H1 (cell line): Measurements from ENCODE around the gene DYNC1I2. TPM values are rescaled to one million over a fixed set of nuclear protein-coding genes. Genes with fewer than 3 reads are reported as not detected.

ENCODE experiments used
- CTCF ChIA-PET: fragments of 300-600 bp; sonication (Branson Sonifier 250); formaldehyde crosslinking; loops from one replicate; lab custom pipeline; 2021; ENCODE audit not compliant: partially characterized antibody; lab: Charles Lee
- POLR2A ChIA-PET: fragments of 300-600 bp; sonication (Branson Sonifier 250); formaldehyde crosslinking; loops from one replicate; lab custom pipeline; 2021; ENCODE audit warnings: inconsistent platforms; ENCODE audit not compliant: partially characterized antibody; lab: Charles Lee
- DNase-seq, 2 experiments: peaks; one replicate each; pipeline versions ENCODE4 v3.0.0 to v3.0.0-alpha.2; 2010 to 2022; ENCODE audit warnings: low spot score in 2 of 2, low read depth in 1 of 2, mixed read lengths in 1 of 2
- FAIRE-seq: peaks from 2 replicates; lab custom pipeline; 2011; peaks lifted over from hg19 to GRCh38; lab: Jason Lieb, UNC
- H2AFZ ChIP-seq: 2 replicates; pipeline ENCODE4 v1.8.1; 2012; ENCODE audit warnings: low read length, inconsistent platforms
- H2AK5ac ChIP-seq: 2 replicates; pipeline ENCODE4 v1.6.1; 2013; ENCODE audit warnings: low read depth, low read length
- H2BK120ac ChIP-seq: replicated peaks from 2 replicates; pipeline ENCODE3; 2013; ENCODE audit warnings: low read depth, low read length, inconsistent platforms
- H2BK12ac ChIP-seq: 2 replicates; pipeline ENCODE4 v1.6.1; 2013; ENCODE audit warnings: low read depth, low read length
- H2BK15ac ChIP-seq: 2 replicates; pipeline ENCODE4 v1.6.1; 2013; ENCODE audit warnings: low read length
- H2BK20ac ChIP-seq: 2 replicates; pipeline ENCODE4 v1.6.1; 2013; ENCODE audit warnings: low read length
- H2BK5ac ChIP-seq: 2 replicates; pipeline ENCODE4 v1.6.1; 2013; ENCODE audit warnings: low read depth, low read length
- H3K14ac ChIP-seq: 2 replicates; pipeline ENCODE4 v1.6.1; 2013; ENCODE audit warnings: inconsistent platforms; ENCODE audit not compliant: insufficient read length
- H3K18ac ChIP-seq: 2 replicates; pipeline ENCODE4 v1.6.1; 2013; ENCODE audit warnings: low read length; ENCODE audit errors: extremely low read depth
- H3K23ac ChIP-seq: 2 replicates; pipeline ENCODE4 v1.6.1; 2013; ENCODE audit warnings: inconsistent platforms; ENCODE audit not compliant: insufficient read length
- H3K23me2 ChIP-seq: 2 replicates; pipeline ENCODE4 v1.6.1; 2013; ENCODE audit warnings: low read depth, low read length
- H3K27ac ChIP-seq: 2 replicates; pipeline ENCODE4 v1.6.1; 2011; ENCODE audit warnings: low read depth, low read length, inconsistent platforms
- H3K27me3 ChIP-seq, 4 experiments: replicated peaks in 1 of 4; 1 replicate in 1 of 4; 2 replicates in 3 of 4; pipeline versions ENCODE4 v1.6.1 to v1.8.1; 2011 to 2013; ENCODE audit warnings: low read length in 3 of 4, mild to moderate bottlenecking in 3 of 4, inconsistent platforms in 2 of 4, mixed read lengths in 2 of 4, moderate library complexity in 1 of 4; ENCODE audit not compliant: control insufficient read depth in 3 of 4, insufficient read depth in 3 of 4; ENCODE audit errors: extremely low read depth in 1 of 4
- H3K36me3 ChIP-seq, 4 experiments: 2 replicates each; pipeline versions ENCODE4 v1.6.1 to v1.8.1; 2011 to 2013; ENCODE audit warnings: mild to moderate bottlenecking in 4 of 4, low read length in 3 of 4, moderate library complexity in 2 of 4, control low read depth in 1 of 4, inconsistent platforms in 1 of 4; ENCODE audit not compliant: insufficient read depth in 4 of 4, control insufficient read depth in 2 of 4
- H3K4ac ChIP-seq: replicated peaks from 2 replicates; pipeline ENCODE3; 2013; ENCODE audit warnings: low read length, low read depth, mixed read lengths, inconsistent platforms; ENCODE audit not compliant: insufficient read length
- H3K4me1 ChIP-seq, 4 experiments: replicated peaks in 1 of 4; 1 replicate in 1 of 4; 2 replicates in 3 of 4; pipeline versions ENCODE4 v1.6.1 to v1.8.1; 2011 to 2013; ENCODE audit warnings: low read length in 3 of 4, inconsistent platforms in 2 of 4, mixed read lengths in 1 of 4; ENCODE audit not compliant: insufficient read depth in 4 of 4, control insufficient read depth in 3 of 4
- H3K4me2 ChIP-seq, 2 experiments: 2 replicates each; pipeline versions ENCODE4 v1.6.1 to v1.8.1; 2011 to 2013; ENCODE audit warnings: low read depth in 2 of 2, low read length in 2 of 2, control low read depth in 1 of 2, inconsistent platforms in 1 of 2, mild to moderate bottlenecking in 1 of 2; ENCODE audit not compliant: insufficient read depth in 1 of 2
- H3K4me3 ChIP-seq, 4 experiments: fragments of 200-600, 300-600 bp in 1 of 4; sonication (generic), shearing (Covaris generic), sonication (Bioruptor Twin) in 1 of 4; 2 replicates each; pipeline versions ENCODE4 v1.5.1 to v1.8.1; 2011 to 2016; ENCODE audit warnings: low read length in 4 of 4, low read depth in 3 of 4, control low read depth in 2 of 4, inconsistent platforms in 2 of 4, mild to moderate bottlenecking in 2 of 4, mixed read lengths in 1 of 4, moderate library complexity in 1 of 4; ENCODE audit not compliant: insufficient read depth in 2 of 4; ENCODE audit errors: extremely low read depth in 1 of 4
- H3K56ac ChIP-seq: replicated peaks from 2 replicates; pipeline ENCODE3; 2013; ENCODE audit warnings: low read depth, mild to moderate bottlenecking, mixed read lengths, low read length, inconsistent platforms; ENCODE audit not compliant: insufficient read length
- H3K79me1 ChIP-seq: 2 replicates; pipeline ENCODE4 v1.6.1; 2013; ENCODE audit warnings: low read depth, low read length, control low read depth
- H3K79me2 ChIP-seq, 2 experiments: 2 replicates each; pipeline versions ENCODE4 v1.6.1 to v1.8.1; 2012 to 2013; ENCODE audit warnings: low read length in 2 of 2, mild to moderate bottlenecking in 2 of 2, inconsistent platforms in 1 of 2; ENCODE audit not compliant: insufficient read depth in 2 of 2, control insufficient read depth in 1 of 2
- H3K9ac ChIP-seq, 4 experiments: replicated peaks in 1 of 4; 1 replicate in 1 of 4; 2 replicates in 3 of 4; pipeline versions ENCODE4 v1.6.1 to v1.8.1; 2011 to 2013; ENCODE audit warnings: low read depth in 3 of 4, low read length in 3 of 4, control low read depth in 2 of 4, mild to moderate bottlenecking in 2 of 4, moderate library complexity in 2 of 4, inconsistent platforms in 1 of 4; ENCODE audit errors: extremely low read depth in 1 of 4
- H3K9me3 ChIP-seq, 2 experiments: 2 replicates each; pipeline versions ENCODE4 v1.6.1 to v1.8.1; 2012 to 2013; ENCODE audit warnings: mild to moderate bottlenecking in 2 of 2, moderate library complexity in 2 of 2, control low read depth in 1 of 2, inconsistent platforms in 1 of 2, low read depth in 1 of 2, low read length in 1 of 2, mixed read lengths in 1 of 2; ENCODE audit not compliant: insufficient read depth in 2 of 2
- H4K20me1 ChIP-seq, 2 experiments: replicated peaks in 1 of 2; 2 replicates each; pipeline versions ENCODE3 to v1.8.1; 2011 to 2013; ENCODE audit warnings: inconsistent platforms in 2 of 2, low read length in 2 of 2, mild to moderate bottlenecking in 1 of 2; ENCODE audit not compliant: insufficient read depth in 2 of 2, control insufficient read depth in 1 of 2
- H4K5ac ChIP-seq: 2 replicates; pipeline ENCODE4 v1.6.1; 2013; ENCODE audit warnings: low read length, low read depth, mixed read lengths, inconsistent platforms; ENCODE audit not compliant: insufficient read length
- H4K8ac ChIP-seq: 2 replicates; pipeline ENCODE4 v1.8.0; 2013; ENCODE audit warnings: mild to moderate bottlenecking, moderate library complexity, low read length, inconsistent platforms; ENCODE audit not compliant: insufficient read depth; ENCODE audit errors: extremely low read depth
- H4K91ac ChIP-seq: replicated peaks from 2 replicates; pipeline ENCODE3; 2013; ENCODE audit warnings: low read length, mixed read lengths, inconsistent platforms; ENCODE audit not compliant: insufficient read length
- CTCF ChIP-seq, 3 experiments: IDR thresholded peaks; 1 replicate in 2 of 3; 2 replicates in 1 of 3; pipeline versions ENCODE4 v1.5.1 to v1.6.1; 2011; ENCODE audit warnings: low read length in 3 of 3, mild to moderate bottlenecking in 3 of 3, inconsistent platforms in 2 of 3, low read depth in 1 of 3, moderate library complexity in 1 of 3; ENCODE audit not compliant: insufficient read depth in 1 of 3; ENCODE audit errors: control extremely low read depth in 1 of 3
- EGR1 ChIP-seq: IDR thresholded peaks from 2 replicates; pipeline ENCODE4 v1.6.1; 2011; ENCODE audit warnings: low read depth, low read length, borderline replicate concordance
- RAD21 ChIP-seq, 2 experiments: IDR thresholded peaks in 1 of 2; conservative IDR thresholded peaks in 1 of 2; 2 replicates each; pipeline ENCODE4 v1.6.1; 2011; ENCODE audit warnings: low read depth in 2 of 2, low read length in 2 of 2, improper control_type of control experiment in 1 of 2, inconsistent platforms in 1 of 2, mild to moderate bottlenecking in 1 of 2, moderate library complexity in 1 of 2
- WGBS, 2 experiments: shearing (Covaris generic) in 1 of 2; methylation state at CpG; one replicate each; pipeline versions ENCODE4 v1.1.6 to v1.1.7; 2013 to 2015; ENCODE audit warnings: low lambda C conversion rate in 2 of 2, mixed read lengths in 2 of 2, inconsistent platforms in 1 of 2, low coverage in 1 of 2, missing lambda C conversion rate in 1 of 2; ENCODE audit not compliant: insufficient replicate concordance in 2 of 2, insufficient coverage in 1 of 2, insufficient read length in 1 of 2; ENCODE audit errors: extremely low coverage in 1 of 2, missing lambda C conversion rate in 1 of 2; 5-methylcytosine and 5-hydroxymethylcytosine counted together
- polyA plus RNA-seq, 7 experiments: library from polyadenylated mRNA; depleted of rRNA in 3 of 7; stranded (reverse) in 5 of 7; unstranded in 2 of 7; fragments of >200 nt in 5 of 7; fragments of 200-250 nt in 2 of 7; gene quantifications; 1 replicate in 5 of 7; 2 replicates in 1 of 7; 4 replicates in 1 of 7; pipeline versions ENCODE4 v1.2.1 to v1.2.3, GENCODE V29; 2011 to 2013; ENCODE audit warnings: missing spikeins in 2 of 7, mixed read lengths in 2 of 7
- total RNA-seq: library from RNA; stranded (reverse); fragmentation: NEBNext Ultra II Directional; extraction: Animal tissue kit (Norgen Biotek cat#: 25700); gene quantifications from 2 replicates; pipeline ENCODE4 v1.2.1, GENCODE V29; 2021

The DYNC1I2 gene
- total and polyA plus RNA-seq, 2 of the 8 experiments (the other 6 are each of a cell fraction or from before 2014, with no cell fraction given), result 67.3 to 68.1 TPM

GRCh38 chr2:171703574-171704347 lies 16.5 kb downstream of the DYNC1I2 start:
- Histone ChIP-seq H2BK15ac (no peak overlapping the region), H4K5ac (no peak overlapping the region), H2BK120ac (no peak overlapping the region), H3K27ac (no peak overlapping the region), H3K4me1 (no peaks in the 10 kb centered on the region; a peak in 1 of 7 replicates), H3K4me2 (no peak overlapping the region), H3K79me2 (no peaks in the 10 kb centered on the region), H4K91ac (no peak overlapping the region), H3K14ac (no peak overlapping the region), H3K9ac (no peak overlapping the region), H3K18ac (no peak overlapping the region), H2AFZ (no peak overlapping the region), H2AK5ac (no peak overlapping the region), H3K36me3 (no peaks in the 10 kb centered on the region; a peak in 2 of 8 replicates), H2BK12ac (no peak overlapping the region), H2BK20ac (no peak overlapping the region), H2BK5ac (no peak overlapping the region), H3K9me3 (no peaks in the 10 kb centered on the region), H4K20me1 (peaks cover 0 to 2% of the 10 kb centered on the region in 2 experiments), H3K79me1 (no peaks in the 10 kb centered on the region; the same call in 1 of the 2 replicates), H3K27me3 (no peaks in the 10 kb centered on the region), H3K23ac (no peak overlapping the region), H3K4me3 (no peak overlapping the region), H4K8ac (no peak overlapping the region), H3K56ac (no peak overlapping the region), H3K23me2 (no peaks in the 10 kb centered on the region; the same call in 1 of the 2 replicates), H3K4ac (no peak overlapping the region)
- 63% methylated on average over 4 of the region's 4 CpGs; no CpG with 5 or more reads in 1 of the 2 experiments for WGBS, 2 experiments
- TF ChIP-seq CTCF (IDR thresholded peaks at IDR 0.05; ENCODE audit: control extremely low read depth in 1 of 3, insufficient read depth in 1 of 3, low read depth in 1 of 3, low read length in 3 of 3) (peak in 2 of 3 experiments; percentile 39 to 42; a peak in 2 of 4 replicates), EGR1 (no peak), RAD21 (IDR thresholded peaks at IDR 0.05 in 1 of 2, conservative IDR thresholded peaks at IDR 0.05 in 1 of 2; ENCODE audit: low read depth in 2 of 2, low read length in 2 of 2) (peak; percentile 68 to 71)
- CTCF ChIA-PET, result interaction anchor here (0.6 to 8.4 kb wide), 44 partner anchors 9 to 885 kb away, joined by 3 to 64 read pairs (median 4); partner anchors contain the start of genes DYNC1I2 and SLC25A12
- FAIRE-seq (peak; percentile 60), DNase-seq (no peak)
- POLR2A ChIA-PET, result no interaction called here
